Left cardiac atrium (tissue), 4 donors: ENCODE data around the gene DENND6B. TPM values are rescaled to one million over a fixed set of nuclear protein-coding genes. Genes with fewer than 3 reads are reported as not detected.
A peak's percentile ranks its signal among the peaks of the same experiment; 100 is the strongest.
"Not testable (repeated sequence)": the region's sequence is repeated elsewhere in the genome, so short reads cannot be mapped to it uniquely, and the experiment has no call there.

ENCODE experiments used
- ATAC-seq, 2 donors: fragments of 200-7000 bp; cut with Tn5 transposase; one replicate each; pipeline ENCODE4 v1.9.1; 2020; ENCODE audit warnings: mild to moderate bottlenecking in 2 of 2, moderate library complexity in 2 of 2
- DNase-seq: peaks from one replicate; pipeline ENCODE4 v3.0.0-alpha.2; 2020
- intact Hi-C, 2 donors: fragments of 100-400 bp; cut with DNase I; formaldehyde crosslinking; loops; one replicate each; pipeline versions ENCODE4 v1.14.1 to v1.15.1; 2022 to 2023
- long read RNA-seq: library from polyadenylated mRNA; unstranded; transcript quantifications from one replicate; pipeline ENCODE4 v2.0.0, GENCODE V29; 2021
- total RNA-seq, 2 donors: library from RNA; stranded (reverse); fragmentation: NEBNext Ultra II Directional; extraction: Animal tissue kit (Norgen Biotek cat#: 25700); gene quantifications; one replicate each; pipeline ENCODE4 v1.2.1, GENCODE V29; 2021
- donor health status: DM: no; HTN: yes; CAD: no.
- donor health status: DM: no; HTN: yes; CAD: no; lungs with severe emphysema.
- donor health status: DM: yes; HTN: yes; CAD: no.
- donor health status: Dilated cardiomyopathy.

Gene DENND6B, protein sequence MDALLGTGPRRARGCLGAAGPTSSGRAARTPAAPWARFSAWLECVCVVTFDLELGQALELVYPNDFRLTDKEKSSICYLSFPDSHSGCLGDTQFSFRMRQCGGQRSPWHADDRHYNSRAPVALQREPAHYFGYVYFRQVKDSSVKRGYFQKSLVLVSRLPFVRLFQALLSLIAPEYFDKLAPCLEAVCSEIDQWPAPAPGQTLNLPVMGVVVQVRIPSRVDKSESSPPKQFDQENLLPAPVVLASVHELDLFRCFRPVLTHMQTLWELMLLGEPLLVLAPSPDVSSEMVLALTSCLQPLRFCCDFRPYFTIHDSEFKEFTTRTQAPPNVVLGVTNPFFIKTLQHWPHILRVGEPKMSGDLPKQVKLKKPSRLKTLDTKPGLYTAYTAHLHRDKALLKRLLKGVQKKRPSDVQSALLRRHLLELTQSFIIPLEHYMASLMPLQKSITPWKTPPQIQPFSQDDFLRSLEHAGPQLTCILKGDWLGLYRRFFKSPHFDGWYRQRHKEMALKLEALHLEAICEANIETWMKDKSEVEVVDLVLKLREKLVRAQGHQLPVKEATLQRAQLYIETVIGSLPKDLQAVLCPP
- total RNA-seq = 1 to 10 TPM; 2.4 TPM
- long read RNA-seq, full-length matches to known transcripts = 2 of 4 reads
- long read RNA-seq, partial matches to known transcripts = 0 of 4 reads
- long read RNA-seq, other reads (novel, unspliced or antisense) = 2 of 4 reads

- ATAC-seq = peak; percentile 95 to 97
Measured at GRCh38 chr22:50326956-50327710, at the start of gene DENND6B. Gene DENND6B, minus strand, starts transcription at chr22:50327012. Its CDS starts 24 bp downstream, at chr22:50326988.

GRCh38 chr22:50376085-50376651 is 49.4 kb upstream of the DENND6B start:
- no peak for ATAC-seq
- intact Hi-C loops = no loop called here
- DNase-seq = no peak

More at GRCh38 chr22:50326956-50327710, at the start of gene DENND6B:
- DNase-seq = peak; percentile 87
- intact Hi-C loops = loop anchor here in 1 of 2 donors (5.0 kb wide), 1 partner anchor 50 kb away; no protein-coding TSS in a partner anchor

DNA sequence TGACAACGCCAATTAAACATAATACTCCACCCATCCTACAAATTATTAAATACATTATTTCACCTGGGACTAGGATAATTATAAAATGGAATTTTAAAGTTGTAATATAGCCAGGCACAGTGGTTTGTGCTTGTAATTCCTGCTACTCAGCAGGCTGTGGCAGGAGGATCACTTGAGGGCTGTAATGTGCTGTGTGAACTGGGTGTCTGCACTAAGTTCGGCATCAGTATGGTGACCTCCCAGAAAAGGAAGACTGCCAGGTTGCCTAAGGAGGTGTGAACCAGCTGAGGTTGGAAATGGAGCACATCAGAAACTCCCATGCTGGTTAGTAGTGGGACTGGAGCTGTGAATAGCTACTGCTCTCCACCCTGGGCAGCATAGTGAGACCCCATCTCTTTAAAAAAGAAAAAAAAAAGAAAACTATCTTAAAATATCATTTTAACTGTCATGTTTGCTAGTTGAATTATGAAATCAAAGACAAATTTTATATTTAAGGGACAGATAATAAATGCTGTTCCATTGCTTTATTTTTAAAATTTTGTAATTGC is 44.4 kb upstream of the DENND6B start:
- ATAC-seq (no peak), DNase-seq (no peak)
- intact Hi-C loops = no loop called here

- ATAC-seq (no peak), DNase-seq (no peak)
- intact Hi-C loops = no loop called here
Measured at GRCh38 chr22:50367778-50368500, 41.1 kb upstream of the DENND6B start.

- ATAC-seq, intact Hi-C loops, DNase-seq: not testable (repeated sequence)
Measured at GRCh38 chr22:50363803-50364194, 37.0 kb upstream of the DENND6B start.

- DNase-seq (no peak), ATAC-seq (no peak)
- intact Hi-C loops = no loop called here
Measured at GRCh38 chr22:50363166-50363802, 36.5 kb upstream of the DENND6B start.

GRCh38 chr22:50361688-50362087 is 34.9 kb upstream of the DENND6B start:
- intact Hi-C loops = no loop called here
- DNase-seq = no peak
- ATAC-seq = no peak

- ATAC-seq (no peak), DNase-seq (no peak)
- intact Hi-C loops = no loop called here
Measured at GRCh38 chr22:50361222-50361621, 34.4 kb upstream of the DENND6B start.

GRCh38 chr22:50360578-50360977 is 33.8 kb upstream of the DENND6B start:
- DNase-seq = no peak
- intact Hi-C loops = no loop called here
- ATAC-seq = peak in 1 of 2 donors; percentile 61

DNA sequence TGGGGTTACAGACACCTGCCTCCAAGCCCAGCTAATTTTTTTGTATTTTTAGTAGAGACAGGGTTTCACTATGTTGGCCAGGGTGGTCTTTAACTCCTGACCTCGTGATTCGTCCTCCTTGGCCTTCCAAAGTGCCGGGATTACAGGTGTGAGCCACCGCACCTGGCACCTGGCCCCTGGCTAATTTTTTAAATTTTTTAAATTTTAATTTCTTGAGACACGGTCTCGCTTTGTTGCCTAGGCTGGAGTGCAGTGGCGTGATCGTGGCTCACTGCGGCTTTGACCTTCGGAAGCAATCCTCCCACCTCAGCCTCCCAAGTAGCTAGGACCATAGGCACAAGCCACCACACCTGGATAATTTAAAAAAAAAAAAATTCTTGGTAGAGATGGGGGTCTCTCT is 30.9 kb upstream of the DENND6B start:
- DNase-seq (no peak), ATAC-seq (no peak)
- intact Hi-C loops = no loop called here

GRCh38 chr22:50357222-50357621 is 30.4 kb upstream of the DENND6B start:
- DNase-seq (no peak), ATAC-seq (no peak)
- intact Hi-C loops = no loop called here

- no peak for ATAC-seq
- intact Hi-C loops = no loop called here
- DNase-seq = no peak
Measured at GRCh38 chr22:50356186-50356585, 29.4 kb upstream of the DENND6B start.

DNA sequence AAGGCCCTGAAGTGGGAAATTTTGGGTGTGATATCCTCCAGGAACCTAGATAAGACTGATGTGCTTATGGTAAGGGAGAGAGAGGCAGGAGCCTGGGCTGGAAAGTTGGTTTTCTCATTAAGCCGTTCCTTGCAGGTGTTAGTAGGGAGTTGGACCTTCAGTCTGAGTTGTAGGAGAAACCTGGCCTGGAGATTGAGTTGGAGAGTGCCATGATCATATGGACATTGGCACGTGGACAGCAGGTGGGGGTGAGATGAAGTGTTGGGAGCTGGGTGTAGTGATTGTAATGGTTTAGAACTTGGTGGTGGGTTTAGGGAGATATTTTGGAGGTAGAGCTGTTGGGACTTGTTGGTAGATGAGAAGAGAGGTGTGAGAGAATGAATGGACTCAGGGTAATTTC is 21.2 kb upstream of the DENND6B start:
- intact Hi-C loops = no loop called here
- DNase-seq (no peak), ATAC-seq (no peak)

DNA sequence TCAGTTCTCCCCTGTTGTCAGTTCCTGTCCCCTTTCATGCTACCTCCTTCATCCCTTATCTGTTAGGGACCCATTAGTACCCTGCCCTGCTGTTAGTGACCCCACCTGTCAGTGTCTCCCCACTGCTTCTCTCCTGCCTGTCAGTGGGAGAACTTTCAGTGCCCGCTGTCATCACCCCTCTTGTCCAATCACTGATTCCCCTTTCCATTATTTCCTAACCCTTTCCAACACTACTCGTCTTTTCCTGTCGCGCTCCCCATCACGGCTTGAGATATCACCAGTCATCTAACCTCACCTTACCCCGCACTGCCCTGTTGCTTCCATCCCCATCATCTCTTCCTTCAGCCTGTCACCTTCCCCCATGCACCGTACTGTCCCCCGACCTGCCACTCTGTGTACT is 20.3 kb upstream of the DENND6B start:
- DNase-seq (no peak), ATAC-seq (no peak)
- intact Hi-C loops = no loop called here

GRCh38 chr22:50346470-50346869 is 19.7 kb upstream of the DENND6B start:
- DNase-seq (no peak), ATAC-seq (no peak)
- intact Hi-C loops = no loop called here

- DNase-seq = no peak
- ATAC-seq = peak in 1 of 2 donors; percentile 2
- intact Hi-C loops = loop anchor here in 1 of 2 donors (5.0 kb wide), 2 partner anchors 66 to 91 kb away; partner anchors contain the start of gene HDAC10
Measured at GRCh38 chr22:50343541-50343935, 16.7 kb upstream of the DENND6B start.

DNA sequence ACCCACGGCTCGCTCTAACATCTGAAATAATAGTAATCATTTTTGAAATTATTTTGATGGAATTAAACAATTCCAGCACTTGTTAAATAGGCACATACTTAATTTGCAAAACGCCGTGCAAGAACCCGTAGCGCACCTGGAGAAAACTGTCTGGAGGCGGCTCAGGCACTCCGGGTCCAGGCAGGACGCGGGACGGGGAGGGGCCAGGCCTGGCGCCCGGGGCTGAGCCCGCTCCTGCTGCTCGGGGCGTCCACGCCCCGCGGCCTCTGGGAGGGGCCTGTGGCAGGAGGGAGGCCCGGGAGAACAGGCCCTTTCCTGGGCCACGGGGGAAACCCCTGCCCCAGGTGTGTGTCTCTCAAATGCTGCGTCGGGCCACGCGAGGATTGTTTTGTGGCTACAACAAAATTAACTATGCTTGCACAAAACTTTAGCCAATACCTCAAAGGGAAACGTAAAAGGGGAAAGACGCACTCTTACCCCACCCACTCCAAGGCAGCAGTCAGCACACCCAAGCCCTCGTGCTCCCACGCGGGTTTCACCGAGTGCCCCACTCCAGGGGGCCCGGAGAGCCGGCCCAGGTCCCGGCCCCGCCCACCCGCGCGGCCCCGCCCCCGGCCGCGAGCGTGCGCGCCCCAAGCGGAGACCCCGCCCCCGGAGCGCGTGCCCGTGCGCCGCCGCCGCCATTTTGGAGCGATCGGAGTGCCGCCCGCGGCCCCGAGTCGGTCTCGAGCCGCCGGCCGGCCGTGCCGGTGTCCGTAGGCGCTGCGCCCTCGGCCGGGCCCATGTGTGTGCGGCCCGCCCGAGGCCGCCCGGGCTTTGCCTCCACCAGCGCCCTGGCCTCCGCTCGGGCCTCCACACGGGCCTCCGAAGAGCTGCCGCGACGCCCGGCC is 16.1 kb upstream of the DENND6B start, which contains the start of gene PPP6R2:
TSS of gene PPP6R2 (plus strand) at position 677 of the 890 bp plus-strand sequence. CDS start 50,582 bp downstream, outside the sequence.
- intact Hi-C loops = loop anchor here in 1 of 2 donors (5.0 kb wide), 2 partner anchors 66 to 91 kb away; partner anchors contain the start of gene HDAC10
- ATAC-seq (peak; percentile 96 to 97), DNase-seq (peak; percentile 87)
